Mesenchymal stem cell (in vitro differentiated cells and primary cell): ENCODE measurements around the gene GUCY2F.

Experiments used
- DNase-seq: peaks from one replicate; pipeline ENCODE4 v3.0.0-alpha.2; 2013
- H2AFZ ChIP-seq: one replicate; pipeline ENCODE4 v1.6.1; 2013; ENCODE audit warnings: low read depth, mild to moderate bottlenecking, control low read depth, inconsistent platforms, low read length, moderate library complexity
- H2AK5ac ChIP-seq: 2 replicates; pipeline ENCODE4 v1.6.1; 2013; ENCODE audit warnings: low read length, moderate library complexity, mild to moderate bottlenecking, inconsistent platforms; ENCODE audit not compliant: severe bottlenecking
- H2BK120ac ChIP-seq: one replicate; pipeline ENCODE4 v1.6.1; 2013; ENCODE audit warnings: low read depth, mild to moderate bottlenecking, inconsistent platforms, low read length, moderate library complexity
- H2BK12ac ChIP-seq, 2 experiments: one replicate each; pipeline ENCODE4 v1.6.1; 2013; ENCODE audit warnings: inconsistent platforms in 2 of 2, low read length in 2 of 2, mild to moderate bottlenecking in 2 of 2, moderate library complexity in 2 of 2, control low read depth in 1 of 2
- H2BK15ac ChIP-seq: one replicate; pipeline ENCODE4 v1.6.1; 2013; ENCODE audit warnings: mild to moderate bottlenecking, low read depth, inconsistent platforms; ENCODE audit not compliant: poor library complexity, severe bottlenecking
- H2BK5ac ChIP-seq: 2 replicates; pipeline ENCODE4 v1.6.1; 2013; ENCODE audit warnings: low read depth, mild to moderate bottlenecking, low read length, control low read depth, inconsistent platforms; ENCODE audit not compliant: poor library complexity, severe bottlenecking
- H3K14ac ChIP-seq, 2 experiments: one replicate each; pipeline ENCODE4 v1.6.1; 2013; ENCODE audit warnings: inconsistent platforms in 2 of 2, low read length in 2 of 2, control low read depth in 1 of 2, mild to moderate bottlenecking in 1 of 2, moderate library complexity in 1 of 2
- H3K18ac ChIP-seq, 2 experiments: one replicate each; pipeline ENCODE4 v1.6.1; 2013; ENCODE audit warnings: inconsistent platforms in 2 of 2, low read length in 2 of 2, control low read depth in 1 of 2, low read depth in 1 of 2, mild to moderate bottlenecking in 1 of 2
- H3K23ac ChIP-seq, 2 experiments: one replicate each; pipeline ENCODE4 v1.6.1; 2013; ENCODE audit warnings: inconsistent platforms in 2 of 2, low read length in 2 of 2, mild to moderate bottlenecking in 2 of 2, moderate library complexity in 2 of 2, control low read depth in 1 of 2
- H3K27ac ChIP-seq: 2 replicates; pipeline ENCODE4 v1.5.1; 2013; ENCODE audit warnings: mild to moderate bottlenecking, moderate library complexity, low read length, control low read depth, inconsistent platforms; ENCODE audit not compliant: poor library complexity, severe bottlenecking
- H3K27me3 ChIP-seq, 2 experiments: 2 replicates each; pipeline versions ENCODE4 v1.6.1 to v1.7.0; 2013; ENCODE audit warnings: low read length in 2 of 2, mild to moderate bottlenecking in 2 of 2, moderate library complexity in 2 of 2, control low read depth in 1 of 2, inconsistent platforms in 1 of 2; ENCODE audit not compliant: control insufficient read depth in 1 of 2, insufficient read depth in 1 of 2
- H3K36me3 ChIP-seq, 2 experiments: 2 replicates each; pipeline versions ENCODE4 v1.6.1 to v1.7.0; 2013; ENCODE audit warnings: low read length in 2 of 2, control low read depth in 1 of 2, inconsistent platforms in 1 of 2, low read depth in 1 of 2, mild to moderate bottlenecking in 1 of 2; ENCODE audit not compliant: insufficient read depth in 2 of 2, control insufficient read depth in 1 of 2
- H3K4ac ChIP-seq, 2 experiments: one replicate each; pipeline ENCODE4 v1.6.1; 2013; ENCODE audit warnings: inconsistent platforms in 2 of 2, low read length in 2 of 2, mild to moderate bottlenecking in 2 of 2, moderate library complexity in 2 of 2, control low read depth in 1 of 2, low read depth in 1 of 2
- H3K4me1 ChIP-seq: 2 replicates; pipeline ENCODE4 v1.6.1; 2013; ENCODE audit warnings: low read depth, low read length, control low read depth; ENCODE audit not compliant: control insufficient read depth, insufficient read depth
- H3K4me2 ChIP-seq: 2 replicates; pipeline ENCODE4 v1.6.1; 2013; ENCODE audit warnings: low read length, mild to moderate bottlenecking, inconsistent platforms; ENCODE audit not compliant: poor library complexity, severe bottlenecking
- H3K4me3 ChIP-seq, 2 experiments: 2 replicates each; pipeline versions ENCODE4 v1.5.1 to v1.7.0; 2013; ENCODE audit warnings: low read length in 2 of 2, mild to moderate bottlenecking in 2 of 2, control low read depth in 1 of 2, low read depth in 1 of 2; ENCODE audit not compliant: insufficient read depth in 1 of 2
- H3K79me1 ChIP-seq: replicated peaks from 2 replicates; pipeline ENCODE4 v1.6.1; 2013; ENCODE audit warnings: mild to moderate bottlenecking, control low read depth, low read length, inconsistent platforms; ENCODE audit not compliant: poor library complexity, severe bottlenecking
- H3K9ac ChIP-seq: 2 replicates; pipeline ENCODE4 v1.7.0; 2013; ENCODE audit warnings: mild to moderate bottlenecking, low read length, moderate library complexity
- H3K9me3 ChIP-seq: 2 replicates; pipeline ENCODE4 v1.7.0; 2013; ENCODE audit warnings: mild to moderate bottlenecking, low read length; ENCODE audit not compliant: control insufficient read depth
- H4K8ac ChIP-seq: one replicate; pipeline ENCODE4 v1.6.1; 2013; ENCODE audit warnings: inconsistent platforms, mild to moderate bottlenecking, low read length, moderate library complexity
- H4K91ac ChIP-seq: one replicate; pipeline ENCODE4 v1.6.1; 2013; ENCODE audit warnings: mild to moderate bottlenecking, low read length, inconsistent platforms
- WGBS: methylation state at CpG from one replicate; pipeline ENCODE4 v1.1.7; 2013; ENCODE audit warnings: mixed read lengths; 5-methylcytosine and 5-hydroxymethylcytosine counted together

Gene GUCY2F

GRCh38 chrX:109485470-109486340, 3.8 kb upstream of the GUCY2F start:
- H3K18ac ChIP-seq: no peak overlapping the region
- H3K4me3 ChIP-seq: no peak overlapping the region
- H2AFZ ChIP-seq: no peak overlapping the region
- no peak overlapping the region for H2BK5ac ChIP-seq
- H3K4me1 ChIP-seq: no peaks in the 10 kb centered on the region
- no peak overlapping the region for H2BK15ac ChIP-seq
- H2AK5ac ChIP-seq: no peak overlapping the region
- H3K23ac ChIP-seq: no peak overlapping the region
- H3K36me3 ChIP-seq: no peaks in the 10 kb centered on the region
- H4K91ac ChIP-seq: no peak overlapping the region
- H2BK12ac ChIP-seq: no peak overlapping the region
- peak; percentile 65 for DNase-seq
- H3K14ac ChIP-seq: no peak overlapping the region
- no peak overlapping the region for H3K4ac ChIP-seq
- H3K9ac ChIP-seq: no peak overlapping the region
- H3K27me3 ChIP-seq: peaks cover 0 to 38% of the 10 kb centered on the region in 2 experiments
- no peak overlapping the region for H3K4me2 ChIP-seq
- WGBS: 17% methylated on average over 3 of the region's 9 CpGs
- H3K27ac ChIP-seq: no peak overlapping the region
- H4K8ac ChIP-seq: no peak overlapping the region
- no peaks in the 10 kb centered on the region for H3K9me3 ChIP-seq
- H2BK120ac ChIP-seq: no peak overlapping the region
- H3K79me1 ChIP-seq: no peaks in the 10 kb centered on the region

- no peak overlapping the region for H2AFZ ChIP-seq
- no peak overlapping the region for H2BK120ac ChIP-seq
- H4K91ac ChIP-seq: no peak overlapping the region
Observed at GRCh38 chrX:109484886-109485285, 3.0 kb upstream of the GUCY2F start.

GRCh38 chrX:109475174-109475891, 6.6 kb downstream of the GUCY2F start:
- Histone ChIP-seq H3K4me1 (peaks cover 7% of the 10 kb centered on the region), H4K8ac (no peak overlapping the region)

More at GRCh38 chrX:109484886-109485285, 3.0 kb upstream of the GUCY2F start:
- Histone ChIP-seq H3K79me1 (no peaks in the 10 kb centered on the region), H3K9ac (no peak overlapping the region), H3K23ac (no peak overlapping the region), H2BK5ac (no peak overlapping the region), H3K4ac (no peak overlapping the region), H3K14ac (no peak overlapping the region), H2BK15ac (no peak overlapping the region), H3K27me3 (peaks cover 0 to 40% of the 10 kb centered on the region in 2 experiments), H2AK5ac (no peak overlapping the region), H4K8ac (no peak overlapping the region), H3K36me3 (no peaks in the 10 kb centered on the region), H3K4me1 (no peaks in the 10 kb centered on the region), H3K18ac (no peak overlapping the region), H3K4me2 (no peak overlapping the region), H3K4me3 (no peak overlapping the region), H3K27ac (no peak overlapping the region), H3K9me3 (no peaks in the 10 kb centered on the region), H2BK12ac (no peak overlapping the region)
- no CpG with 5 or more reads among the region's 1 CpG for WGBS
- no peak for DNase-seq

More at GRCh38 chrX:109475174-109475891, 6.6 kb downstream of the GUCY2F start:
- Histone ChIP-seq H3K27ac (no peak overlapping the region), H3K36me3 (no peaks in the 10 kb centered on the region), H3K9me3 (no peaks in the 10 kb centered on the region), H2BK120ac (no peak overlapping the region), H2BK5ac (no peak overlapping the region), H2BK12ac (no peak overlapping the region), H3K18ac (no peak overlapping the region), H2AFZ (no peak overlapping the region), H3K4me2 (peak overlapping the region; percentile 65), H3K9ac (no peak overlapping the region), H4K91ac (no peak overlapping the region), H3K27me3 (peaks cover 0 to 59% of the 10 kb centered on the region in 2 experiments), H3K4me3 (peak overlapping the region in 1 of 2 experiments; percentile 52), H3K14ac (no peak overlapping the region), H3K4ac (no peak overlapping the region), H2AK5ac (no peak overlapping the region), H2BK15ac (no peak overlapping the region), H3K79me1 (no peaks in the 10 kb centered on the region), H3K23ac (no peak overlapping the region)
- WGBS: 18% methylated on average over 19 of the region's 23 CpGs
- DNase-seq: peak; percentile 46
